Measurements from ENCODE around the gene UAP1L1.

DNA sequence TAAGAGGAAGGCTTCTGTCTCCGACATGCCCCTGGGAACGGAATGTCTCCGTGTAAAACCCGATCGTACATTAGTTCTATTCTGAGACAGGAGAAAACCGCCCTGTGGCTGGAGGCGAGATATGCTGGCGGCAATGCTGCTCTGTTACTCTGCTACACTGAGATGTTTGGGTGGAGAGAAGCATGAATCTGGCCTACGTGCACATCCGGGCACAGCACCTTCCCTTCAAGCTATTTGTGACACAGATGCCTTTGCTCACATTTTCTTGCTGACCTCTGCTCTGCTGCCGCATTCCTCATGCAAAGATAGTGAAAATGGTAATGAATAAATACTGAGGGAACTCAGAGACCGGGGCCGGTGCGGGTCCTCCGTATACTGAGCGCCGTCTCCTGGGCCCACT lies 39.4 kb downstream of the UAP1L1 start:
- TF ChIP-seq, protein P1, sequence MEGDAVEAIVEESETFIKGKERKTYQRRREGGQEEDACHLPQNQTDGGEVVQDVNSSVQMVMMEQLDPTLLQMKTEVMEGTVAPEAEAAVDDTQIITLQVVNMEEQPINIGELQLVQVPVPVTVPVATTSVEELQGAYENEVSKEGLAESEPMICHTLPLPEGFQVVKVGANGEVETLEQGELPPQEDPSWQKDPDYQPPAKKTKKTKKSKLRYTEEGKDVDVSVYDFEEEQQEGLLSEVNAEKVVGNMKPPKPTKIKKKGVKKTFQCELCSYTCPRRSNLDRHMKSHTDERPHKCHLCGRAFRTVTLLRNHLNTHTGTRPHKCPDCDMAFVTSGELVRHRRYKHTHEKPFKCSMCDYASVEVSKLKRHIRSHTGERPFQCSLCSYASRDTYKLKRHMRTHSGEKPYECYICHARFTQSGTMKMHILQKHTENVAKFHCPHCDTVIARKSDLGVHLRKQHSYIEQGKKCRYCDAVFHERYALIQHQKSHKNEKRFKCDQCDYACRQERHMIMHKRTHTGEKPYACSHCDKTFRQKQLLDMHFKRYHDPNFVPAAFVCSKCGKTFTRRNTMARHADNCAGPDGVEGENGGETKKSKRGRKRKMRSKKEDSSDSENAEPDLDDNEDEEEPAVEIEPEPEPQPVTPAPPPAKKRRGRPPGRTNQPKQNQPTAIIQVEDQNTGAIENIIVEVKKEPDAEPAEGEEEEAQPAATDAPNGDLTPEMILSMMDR (IDR thresholded peaks at IDR 0.05), result no peak
- no peak for TF ChIP-seq POLR2A (IDR thresholded peaks at IDR 0.05)

Measured in testis (tissue), 2 donors.